Suprapubic skin (tissue), 4 donors: ENCODE data around the gene RARB.

Source experiments
- CTCF ChIP-seq, 2 donors: fragments of 200-600 bp in 1 of 2; fragments of 450-650 bp in 1 of 2; sonication (generic) in 1 of 2; IDR thresholded peaks; one replicate each; pipeline ENCODE4 v1.5.1; 2016 to 2019; ENCODE audit warnings: antibody characterized with exemption in 2 of 2, mild to moderate bottlenecking in 1 of 2, moderate library complexity in 1 of 2
- EP300 ChIP-seq: sonication (generic); formaldehyde crosslinking; IDR thresholded peaks from one replicate; pipeline ENCODE4 v1.6.1; 2017; ENCODE audit warnings: antibody characterized with exemption
- POLR2A ChIP-seq, 2 donors: fragments of 450-650 bp; IDR thresholded peaks; one replicate each; pipeline ENCODE4 v1.6.1; 2017; ENCODE audit warnings: antibody characterized with exemption in 2 of 2, mild to moderate bottlenecking in 2 of 2, moderate library complexity in 2 of 2
- POLR2AphosphoS5 ChIP-seq, 3 donors: sonication (generic); formaldehyde crosslinking; IDR thresholded peaks; one replicate each; pipeline ENCODE4 v1.6.1; 2017; ENCODE audit warnings: antibody characterized with exemption in 3 of 3

GRCh38 chr3:25567388-25567787 is 139.3 kb downstream of the RARB start:
- TF ChIP-seq CTCF (IDR thresholded peaks at IDR 0.05) (no peak), POLR2AphosphoS5 (IDR thresholded peaks at IDR 0.05) (no peak), EP300 (no peak), POLR2A (IDR thresholded peaks at IDR 0.05) (no peak)
